Breast epithelium (tissue), 3 donors: Measurements from ENCODE around the gene CEP120.

ENCODE experiments used
- POLR2A ChIP-seq: fragments of 450-650 bp; IDR thresholded peaks from one replicate; pipeline ENCODE4 v1.6.1; 2016; ENCODE audit warnings: antibody characterized with exemption, mild to moderate bottlenecking, moderate library complexity
- TF ChIP-seq, protein P1 (sequence below), 3 donors: fragments of 450-650 bp; IDR thresholded peaks; one replicate each; pipeline ENCODE4 v1.5.1; 2016 to 2017; ENCODE audit warnings: antibody characterized with exemption in 3 of 3, mild to moderate bottlenecking in 3 of 3, moderate library complexity in 3 of 3

DNA sequence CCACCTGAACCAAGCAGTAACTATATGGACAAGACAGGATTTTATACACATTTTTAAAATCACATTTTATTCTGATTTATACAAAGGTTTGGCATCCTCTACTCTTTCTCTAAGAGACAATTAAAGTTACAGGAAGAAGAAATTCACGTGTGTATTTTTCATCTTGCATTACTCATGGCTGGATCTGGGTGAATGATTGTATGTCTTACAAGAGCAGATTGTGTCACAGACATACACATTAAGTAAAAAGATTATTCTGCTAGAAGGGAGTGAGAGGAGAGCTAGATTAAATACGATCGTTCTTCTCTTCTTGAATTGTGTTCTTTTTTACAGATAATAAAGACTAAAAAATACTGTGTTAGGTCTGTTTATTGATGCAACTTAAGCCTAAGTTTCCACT is 20.8 kb upstream of the CEP120 start:
- no peak for TF ChIP-seq POLR2A
- TF ChIP-seq, protein P1, sequence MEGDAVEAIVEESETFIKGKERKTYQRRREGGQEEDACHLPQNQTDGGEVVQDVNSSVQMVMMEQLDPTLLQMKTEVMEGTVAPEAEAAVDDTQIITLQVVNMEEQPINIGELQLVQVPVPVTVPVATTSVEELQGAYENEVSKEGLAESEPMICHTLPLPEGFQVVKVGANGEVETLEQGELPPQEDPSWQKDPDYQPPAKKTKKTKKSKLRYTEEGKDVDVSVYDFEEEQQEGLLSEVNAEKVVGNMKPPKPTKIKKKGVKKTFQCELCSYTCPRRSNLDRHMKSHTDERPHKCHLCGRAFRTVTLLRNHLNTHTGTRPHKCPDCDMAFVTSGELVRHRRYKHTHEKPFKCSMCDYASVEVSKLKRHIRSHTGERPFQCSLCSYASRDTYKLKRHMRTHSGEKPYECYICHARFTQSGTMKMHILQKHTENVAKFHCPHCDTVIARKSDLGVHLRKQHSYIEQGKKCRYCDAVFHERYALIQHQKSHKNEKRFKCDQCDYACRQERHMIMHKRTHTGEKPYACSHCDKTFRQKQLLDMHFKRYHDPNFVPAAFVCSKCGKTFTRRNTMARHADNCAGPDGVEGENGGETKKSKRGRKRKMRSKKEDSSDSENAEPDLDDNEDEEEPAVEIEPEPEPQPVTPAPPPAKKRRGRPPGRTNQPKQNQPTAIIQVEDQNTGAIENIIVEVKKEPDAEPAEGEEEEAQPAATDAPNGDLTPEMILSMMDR (IDR thresholded peaks at IDR 0.05): no peak
